Stimulated activated CD4-positive, alpha-beta T cell treated with anti-CD3 and anti-CD28 coated beads, Interleukin-1b, Interleukin-23, amount 100 ng/mL, for 4 hours (primary cell): ENCODE results near the gene CYSLTR2.

ENCODE experiments used
- DNase-seq, 2 donors: peaks; one replicate each; pipeline ENCODE4 v3.0.0-alpha.2; 2020; ENCODE audit warnings: low read depth in 2 of 2

Gene CYSLTR2

GRCh38 chr13:48739386-48739964 is 85.7 kb downstream of the CYSLTR2 start:
- DNase-seq: no peak

DNA sequence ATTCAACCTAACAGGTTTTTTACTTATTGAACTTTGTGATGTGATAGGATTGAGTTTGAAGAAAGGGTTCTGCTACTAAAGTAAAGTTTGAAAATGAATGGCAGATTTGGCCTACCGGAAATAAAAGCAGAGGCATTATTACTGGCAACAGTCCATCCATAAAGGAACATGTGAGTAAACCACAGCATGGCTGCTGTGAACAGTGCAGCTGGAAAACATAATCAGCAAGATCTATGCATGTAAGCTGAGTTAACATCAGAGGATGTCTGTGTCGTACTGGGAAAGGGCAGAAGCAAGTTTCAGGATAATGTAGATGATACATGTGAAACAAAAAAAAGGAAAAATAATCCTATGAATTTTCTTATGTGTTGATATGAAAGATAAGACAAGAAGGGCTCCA is 87.6 kb downstream of the CYSLTR2 start:
- DNase-seq: no peak

DNA sequence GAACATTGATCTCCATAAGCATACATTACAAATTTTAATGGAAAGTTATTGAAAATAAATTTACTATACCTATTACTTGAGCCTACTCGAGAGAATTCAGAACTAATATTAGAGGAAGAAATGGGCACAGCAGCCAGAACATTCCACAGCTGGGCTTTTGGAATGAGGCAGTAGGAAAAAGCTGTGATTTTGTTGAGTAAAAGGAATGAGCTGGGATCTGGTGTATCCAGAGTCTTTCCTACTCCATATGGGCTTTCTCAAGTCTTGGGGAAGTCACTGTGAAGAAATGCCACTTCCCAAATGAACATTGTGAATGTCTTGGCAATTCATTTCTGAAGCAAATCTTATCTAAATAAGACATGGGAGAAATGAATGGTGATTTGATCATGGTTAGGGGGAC is 93.1 kb downstream of the CYSLTR2 start:
- DNase-seq: no peak

GRCh38 chr13:48748681-48749080 is 95.0 kb downstream of the CYSLTR2 start:
- DNase-seq: no peak

GRCh38 chr13:48749144-48749543 is 95.4 kb downstream of the CYSLTR2 start:
- no peak for DNase-seq

DNA sequence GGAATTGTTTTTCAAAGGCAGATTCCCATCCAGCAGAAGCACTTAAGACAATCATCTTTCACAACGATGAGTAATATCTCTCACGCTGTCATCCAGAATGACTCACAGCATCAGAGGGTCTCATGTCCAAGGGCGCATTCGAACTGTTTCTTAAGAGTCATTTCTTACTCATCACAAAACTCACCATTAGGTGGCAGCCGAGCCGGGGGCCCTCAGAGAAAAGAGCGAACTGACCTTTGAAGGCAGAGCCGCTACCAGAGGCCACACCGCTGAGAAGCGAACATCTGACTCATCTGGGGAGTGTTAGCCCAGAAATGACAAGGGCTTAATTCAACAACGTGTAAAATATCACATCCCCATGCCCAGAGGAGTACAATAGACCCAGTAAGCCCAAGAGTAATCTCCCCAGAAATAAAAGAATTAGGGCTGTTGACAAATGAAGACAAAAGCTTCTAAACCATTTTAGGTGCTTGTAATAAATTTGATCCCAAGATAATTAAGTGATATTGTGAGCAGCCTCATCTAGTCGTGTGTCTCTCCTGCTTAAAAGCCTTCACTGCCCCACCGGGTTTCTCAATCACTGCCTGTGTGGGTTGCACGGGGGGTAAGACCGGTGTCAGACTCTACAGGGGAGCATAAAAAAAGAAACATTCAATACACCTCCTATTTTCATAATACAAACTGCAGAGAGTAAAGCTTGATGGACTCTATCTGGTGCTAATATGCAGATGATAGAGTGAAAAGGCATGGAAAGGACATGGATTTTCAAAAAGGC is 96.2 kb downstream of the CYSLTR2 start:
- peak; percentile 41 to 47 for DNase-seq

DNA sequence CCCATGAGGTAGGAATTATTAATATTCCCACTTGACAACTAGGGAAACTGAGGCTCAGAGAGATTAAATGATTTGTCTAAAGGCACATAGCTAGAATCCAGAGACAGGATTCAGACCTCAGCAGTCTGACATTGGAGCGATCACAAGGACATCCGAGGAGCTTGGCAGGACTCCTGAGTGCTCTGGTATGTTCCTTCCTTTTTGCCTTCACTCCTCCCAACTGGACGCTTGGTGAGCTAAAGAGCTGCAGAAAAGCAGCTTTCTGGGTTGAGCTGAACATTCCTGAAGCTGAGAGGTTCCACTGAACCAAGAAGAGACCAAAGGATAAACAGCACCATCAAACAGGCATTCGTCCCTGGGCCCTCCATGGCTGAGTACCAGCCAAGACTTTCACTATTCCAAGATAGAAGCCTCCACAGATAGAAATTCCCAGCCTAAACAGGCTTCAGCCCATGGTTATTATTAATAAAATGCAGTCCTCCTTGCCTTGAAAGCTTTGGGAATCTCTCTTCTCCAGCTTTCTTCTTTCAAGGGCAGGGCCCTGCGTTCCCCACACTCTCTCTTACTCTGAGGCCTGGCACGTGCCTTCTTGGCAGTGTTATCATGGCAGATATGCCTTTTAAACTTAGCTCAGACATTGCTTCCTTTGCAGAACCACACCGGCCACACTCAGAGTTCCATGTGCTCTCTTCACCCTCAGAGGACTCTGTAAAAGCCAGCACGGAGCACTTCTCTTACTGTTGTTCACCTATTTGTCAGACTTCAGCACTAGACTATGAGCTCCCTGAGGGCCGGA is 97.1 kb downstream of the CYSLTR2 start:
- no peak for DNase-seq

- DNase-seq: no peak
Observed at GRCh38 chr13:48760626-48761025, 106.9 kb downstream of the CYSLTR2 start.
